Effector memory CD4-positive, alpha-beta T cell (primary cell): ENCODE data around the gene P2RX3.

Experiments used
- DNase-seq, 3 donors: peaks; one replicate each; pipeline ENCODE4 v3.0.0-alpha.2; 2020
- H3K27ac ChIP-seq: 2 replicates; pipeline ENCODE4 v1.7.0; 2013; ENCODE audit warnings: mild to moderate bottlenecking, low read length, moderate library complexity; ENCODE audit not compliant: insufficient read depth, poor library complexity, severe bottlenecking
- H3K27me3 ChIP-seq: replicated peaks from 2 replicates; pipeline ENCODE4 v1.7.0; 2013; ENCODE audit warnings: mild to moderate bottlenecking, low read length; ENCODE audit not compliant: insufficient read depth, control insufficient read depth, poor library complexity, severe bottlenecking
- H3K36me3 ChIP-seq: 2 replicates; pipeline ENCODE4 v1.7.0; 2013; ENCODE audit warnings: mild to moderate bottlenecking, low read length, moderate library complexity; ENCODE audit not compliant: control insufficient read depth, insufficient read depth
- H3K4me1 ChIP-seq: 2 replicates; pipeline ENCODE4 v1.7.0; 2013; ENCODE audit warnings: low read length, mild to moderate bottlenecking; ENCODE audit not compliant: control insufficient read depth, insufficient read depth, poor library complexity, severe bottlenecking
- H3K4me3 ChIP-seq: 2 replicates; pipeline ENCODE4 v1.7.0; 2013; ENCODE audit warnings: low read length, low read depth, mild to moderate bottlenecking; ENCODE audit not compliant: insufficient read depth, poor library complexity, severe bottlenecking
- H3K9me3 ChIP-seq: 2 replicates; pipeline ENCODE4 v1.7.0; 2013; ENCODE audit warnings: mild to moderate bottlenecking, low read length, moderate library complexity; ENCODE audit not compliant: control insufficient read depth

Gene P2RX3

DNA sequence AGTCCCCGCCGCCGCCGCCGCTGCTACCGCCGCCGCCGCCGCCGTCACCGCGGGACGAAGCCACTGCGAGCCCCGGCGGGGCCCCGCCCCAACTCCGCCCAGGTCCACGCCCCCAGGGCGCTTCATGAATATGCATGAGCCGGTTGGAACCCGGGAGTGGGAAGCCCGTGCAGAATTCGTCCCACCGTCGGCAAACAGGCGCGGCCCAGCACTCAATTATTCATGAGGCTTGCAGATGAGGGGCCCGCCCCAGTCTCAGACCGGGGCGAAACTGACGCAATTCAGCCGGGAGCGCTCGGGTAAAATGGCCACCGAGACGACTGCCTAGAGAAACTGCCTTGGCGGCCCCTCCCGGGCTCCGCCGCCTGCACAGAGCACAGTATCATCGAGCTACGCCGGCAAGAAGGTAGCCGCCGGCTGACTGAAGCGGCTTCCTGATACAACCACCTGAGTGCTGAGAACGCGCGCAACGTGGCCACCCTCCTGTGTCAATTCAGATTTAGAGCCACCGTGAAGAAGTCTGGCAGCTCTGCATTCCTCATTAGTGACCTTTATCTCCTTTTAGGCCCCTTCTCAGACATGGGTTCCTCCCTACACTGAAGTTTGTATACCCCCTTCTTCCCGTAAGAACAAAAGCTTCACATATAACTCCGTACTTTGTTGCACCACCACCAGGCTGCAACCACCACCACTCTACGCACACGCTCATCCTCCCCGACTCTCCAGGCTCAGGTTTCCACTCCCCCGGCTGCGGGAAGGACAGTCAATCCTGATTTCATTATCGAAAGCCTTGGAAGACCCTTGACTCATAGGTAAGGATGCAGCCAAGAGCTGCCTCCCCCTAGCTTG lies 13.0 kb upstream of the P2RX3 start, which contains the start of gene TNKS1BP1:
Gene TNKS1BP1 (minus strand): TSS at position 67 of the 849 bp plus-strand sequence. CDS start 3,067 bp downstream, outside the sequence.
- Histone ChIP-seq H3K4me1 (peaks cover 16% of the 10 kb centered on the region), H3K4me3 (peak within 1 kb of the TSS; percentile 71), H3K27ac (peak within 1 kb of the TSS; percentile 69), H3K9me3 (no peaks in the 10 kb centered on the region), H3K27me3 (no peaks in the 10 kb centered on the region), H3K36me3 (peaks cover 32% of the 10 kb centered on the region)
- peak; percentile 79 to 87 (median 83) for DNase-seq

DNA sequence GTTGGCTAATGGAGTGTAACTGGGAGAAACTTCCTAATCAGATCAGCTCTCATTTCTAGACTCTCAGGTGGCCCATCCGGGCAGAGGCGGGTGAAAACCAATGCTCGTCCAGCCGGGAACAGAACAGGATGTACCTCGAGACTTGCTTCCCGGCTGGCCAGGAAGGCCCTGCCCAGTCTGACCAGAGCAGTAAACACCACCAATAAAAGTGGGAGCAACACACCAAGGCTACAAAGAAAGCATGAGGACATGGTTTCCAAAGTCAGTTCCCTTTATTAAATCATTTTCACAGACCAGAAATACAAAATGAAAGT lies 12.5 kb upstream of the P2RX3 start:
- Histone ChIP-seq H3K36me3 (peaks cover 38% of the 10 kb centered on the region), H3K9me3 (no peaks in the 10 kb centered on the region), H3K4me3 (peak overlapping the region; percentile 71), H3K27ac (peak overlapping the region; percentile 69), H3K27me3 (no peaks in the 10 kb centered on the region), H3K4me1 (peaks cover 16% of the 10 kb centered on the region)
- no peak for DNase-seq

DNA sequence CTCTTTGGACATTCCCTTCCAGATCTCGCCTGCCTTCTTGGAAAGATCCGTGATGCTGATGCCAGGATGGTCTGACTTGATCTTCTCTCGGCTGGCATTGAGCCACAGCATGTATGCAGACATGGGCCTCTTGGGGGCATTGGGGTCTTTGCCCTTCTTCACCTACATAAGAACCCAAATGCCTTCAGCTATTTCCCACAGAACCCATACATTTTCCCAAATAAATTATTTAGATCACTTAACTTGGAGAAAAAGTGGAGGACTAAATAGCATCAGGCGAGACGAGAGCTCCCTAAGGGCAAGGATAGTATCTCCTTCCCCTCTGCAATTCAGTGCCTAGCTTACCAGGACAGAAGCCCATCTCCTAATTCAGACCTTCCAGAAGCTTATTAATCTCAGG lies 10.4 kb upstream of the P2RX3 start:
- Histone ChIP-seq H3K27me3 (no peaks in the 10 kb centered on the region), H3K9me3 (no peaks in the 10 kb centered on the region), H3K4me1 (peaks cover 16% of the 10 kb centered on the region), H3K36me3 (peaks cover 58% of the 10 kb centered on the region), H3K27ac (no peak overlapping the region), H3K4me3 (no peak overlapping the region)
- DNase-seq = no peak

DNA sequence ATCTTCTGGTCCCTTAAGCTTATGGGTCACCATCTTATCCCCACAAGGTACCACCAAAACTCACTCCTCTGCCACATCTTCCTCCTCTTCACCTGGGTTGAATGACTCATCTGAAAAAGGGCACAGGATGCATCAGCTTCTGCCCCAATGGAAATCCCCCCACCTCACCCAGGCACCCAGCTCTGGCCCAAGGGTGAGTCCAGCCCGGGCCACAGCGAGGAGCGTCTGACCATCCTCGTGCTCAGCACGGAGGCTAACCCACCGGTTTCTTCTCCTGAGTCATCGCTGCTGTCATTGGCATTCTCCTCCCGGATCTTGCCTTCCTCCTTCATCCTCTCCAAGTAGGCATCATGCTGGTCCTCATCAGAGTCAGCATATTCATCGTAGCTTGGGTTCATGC lies 8.1 kb upstream of the P2RX3 start:
- no peaks in the 10 kb centered on the region for H3K9me3 ChIP-seq
- peaks cover 20% of the 10 kb centered on the region for H3K4me1 ChIP-seq
- DNase-seq = no peak
- no peak overlapping the region for H3K4me3 ChIP-seq
- H3K36me3 ChIP-seq = peaks cover 69% of the 10 kb centered on the region
- H3K27ac ChIP-seq = no peak overlapping the region
- H3K27me3 ChIP-seq = no peaks in the 10 kb centered on the region

DNA sequence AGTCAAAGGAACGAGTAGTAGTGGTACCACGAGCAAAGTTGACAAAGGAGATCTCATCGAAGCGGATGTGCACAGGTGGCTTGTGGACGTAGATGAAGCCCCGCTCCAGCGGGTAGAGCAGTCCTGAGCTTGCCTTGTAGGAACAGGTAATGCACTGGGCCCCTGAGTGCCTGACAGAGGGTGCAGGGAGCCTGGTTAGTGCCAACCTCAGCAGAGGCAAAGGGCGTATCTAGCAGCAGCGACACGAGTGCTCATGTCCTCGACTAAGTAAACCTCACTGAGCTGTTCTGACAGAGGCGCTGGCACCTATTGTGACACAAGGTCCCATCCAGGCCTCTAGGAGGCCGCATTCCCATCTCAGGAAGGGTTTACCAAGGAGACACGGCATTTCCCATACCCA lies 6.4 kb upstream of the P2RX3 start:
- no peak overlapping the region for H3K4me3 ChIP-seq
- peaks cover 67% of the 10 kb centered on the region for H3K36me3 ChIP-seq

DNA sequence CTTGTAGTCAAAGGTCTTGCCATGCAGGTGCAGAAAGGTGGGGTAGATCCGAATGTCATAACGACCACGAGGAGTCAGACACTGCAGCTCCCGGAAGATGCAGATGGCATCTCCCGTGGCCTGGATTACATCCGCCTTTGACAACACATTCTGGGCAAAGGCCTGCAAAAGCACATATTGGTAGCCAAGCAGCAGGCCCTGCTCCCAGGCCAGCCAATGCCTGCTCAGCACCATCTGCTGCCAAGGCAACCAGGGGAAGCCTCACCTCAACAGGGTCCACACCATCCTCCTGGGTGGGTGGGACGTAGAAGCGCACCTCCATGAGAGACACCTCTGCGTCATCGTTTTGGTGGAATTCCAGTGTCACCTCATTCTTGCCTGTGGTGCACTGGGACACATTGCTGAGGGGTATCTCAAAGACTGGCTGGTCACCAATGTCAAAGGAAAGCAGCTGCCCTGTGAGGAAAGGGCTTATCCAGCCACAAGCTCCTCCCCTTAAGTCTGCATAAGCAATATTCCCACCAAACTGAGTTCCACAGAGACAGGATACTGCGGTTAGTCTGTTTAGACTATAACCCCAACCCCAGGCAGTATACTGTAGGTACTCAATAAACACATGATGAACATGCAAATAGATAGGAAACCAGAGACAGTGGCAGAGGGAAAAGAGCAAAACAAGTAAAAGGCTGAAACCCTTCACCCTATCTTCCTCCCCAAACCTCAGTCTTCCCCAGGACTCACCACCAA lies 5.3 kb upstream of the P2RX3 start:
- H3K36me3 ChIP-seq = peaks cover 57% of the 10 kb centered on the region
- DNase-seq = no peak
- H3K4me3 ChIP-seq = no peak overlapping the region
- H3K27me3 ChIP-seq = no peaks in the 10 kb centered on the region
- H3K27ac ChIP-seq = no peak overlapping the region
- no peaks in the 10 kb centered on the region for H3K9me3 ChIP-seq
- H3K4me1 ChIP-seq = peaks cover 17% of the 10 kb centered on the region

More for the DNA sequence above, 6.4 kb upstream of the P2RX3 start:
- no peak overlapping the region for H3K27ac ChIP-seq
- H3K9me3 ChIP-seq = no peaks in the 10 kb centered on the region
- no peaks in the 10 kb centered on the region for H3K27me3 ChIP-seq
- DNase-seq = no peak
- peaks cover 16% of the 10 kb centered on the region for H3K4me1 ChIP-seq

DNA sequence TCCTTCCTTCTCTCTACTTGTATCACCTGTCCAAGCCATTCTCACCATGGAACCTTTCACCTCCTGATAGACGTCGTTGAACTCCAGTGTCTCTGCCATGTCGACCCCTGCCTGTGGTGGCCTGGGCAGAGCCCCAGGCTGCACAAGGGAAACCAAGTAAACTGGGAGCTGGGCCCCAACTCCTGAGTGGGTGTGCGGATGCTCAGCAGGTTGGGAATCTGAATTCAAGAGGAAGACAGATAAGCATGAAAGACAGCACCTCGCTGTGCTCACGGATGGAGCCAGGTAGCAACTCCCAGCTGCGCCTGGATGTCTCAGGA lies 3.2 kb upstream of the P2RX3 start:
- no peak for DNase-seq
- H3K4me1 ChIP-seq = peaks cover 17% of the 10 kb centered on the region
- peak overlapping the region; percentile 86 for H3K27ac ChIP-seq
- H3K27me3 ChIP-seq = no peaks in the 10 kb centered on the region
- H3K9me3 ChIP-seq = no peaks in the 10 kb centered on the region
- H3K4me3 ChIP-seq = peak overlapping the region; percentile 62
- peaks cover 38% of the 10 kb centered on the region for H3K36me3 ChIP-seq

DNA sequence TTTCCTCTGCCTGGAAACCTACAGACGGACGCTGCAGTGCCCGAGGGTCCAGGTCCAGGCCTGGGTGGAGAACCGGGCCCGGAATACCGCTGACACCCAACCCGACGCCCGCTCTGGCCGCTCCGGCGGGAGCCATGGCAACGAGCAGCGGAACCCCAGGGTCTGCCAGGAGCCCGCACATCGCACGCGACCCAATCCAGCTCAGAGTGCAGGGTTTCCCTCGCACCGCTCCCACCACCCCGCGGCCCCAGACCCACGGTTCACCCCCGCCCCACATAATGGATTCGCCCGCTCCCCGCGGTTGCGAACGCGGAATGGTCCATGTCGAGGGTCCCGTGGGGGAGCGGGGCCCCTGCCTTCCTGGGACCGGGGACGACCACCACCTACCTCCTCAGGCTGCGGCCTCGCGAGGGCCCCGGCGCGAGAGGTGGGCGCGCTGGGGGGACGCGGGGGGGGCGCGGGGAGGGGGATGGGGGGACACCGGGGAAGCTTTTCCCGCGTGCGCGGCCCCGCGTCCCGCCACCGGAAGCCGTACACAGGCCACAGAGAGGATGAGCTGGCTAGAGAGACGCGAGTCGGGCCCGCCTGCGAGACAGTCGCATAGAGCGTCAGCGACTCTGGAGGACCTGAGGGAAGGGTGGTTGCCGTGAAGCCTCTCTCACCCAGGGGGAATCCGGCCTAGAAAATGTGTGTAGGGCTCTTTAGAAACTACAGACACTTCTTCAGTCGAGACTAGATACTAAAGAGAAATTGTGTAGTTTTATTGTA lies 2.6 kb upstream of the P2RX3 start, which contains the start of gene SSRP1:
Gene SSRP1 (minus strand): TSS at position 550 of the 768 bp plus-strand sequence. CDS start 771 bp downstream, outside the sequence.
- Histone ChIP-seq H3K27ac (peak within 1 kb of the TSS; percentile 86), H3K4me1 (peaks cover 17% of the 10 kb centered on the region), H3K4me3 (peak within 1 kb of the TSS; percentile 62), H3K27me3 (no peaks in the 10 kb centered on the region), H3K36me3 (peaks cover 33% of the 10 kb centered on the region), H3K9me3 (no peaks in the 10 kb centered on the region)
- peak; percentile 73 to 78 (median 77) for DNase-seq

DNA sequence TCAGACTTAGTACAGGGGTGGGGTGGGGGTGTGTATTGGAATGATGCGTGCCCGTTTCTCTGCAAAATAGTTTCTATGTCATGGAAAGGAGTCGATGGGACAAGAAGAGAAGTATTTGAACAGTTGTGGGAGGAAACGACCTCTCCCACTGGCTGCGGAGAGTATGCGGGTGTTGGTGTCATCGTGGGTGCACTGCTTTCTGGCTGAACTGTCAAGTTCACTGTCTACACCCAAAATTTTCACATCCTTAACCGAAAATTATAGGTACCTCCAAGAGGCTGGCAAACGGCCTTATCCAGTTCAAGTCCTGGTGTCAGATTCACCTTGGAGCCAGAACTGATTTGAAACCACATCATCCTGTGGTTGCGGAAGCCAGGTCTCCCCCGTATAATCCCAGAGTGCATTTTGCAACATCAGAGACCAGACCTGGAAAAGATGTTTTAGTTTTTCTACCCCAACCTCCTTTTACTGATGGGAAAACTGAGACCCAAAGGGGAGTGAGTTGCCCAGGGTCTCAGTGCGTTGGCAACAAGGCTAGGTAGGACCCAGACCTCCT lies 2.0 kb upstream of the P2RX3 start:
- Histone ChIP-seq H3K36me3 (peaks cover 26% of the 10 kb centered on the region), H3K4me3 (peak overlapping the region; percentile 62), H3K4me1 (peaks cover 17% of the 10 kb centered on the region), H3K9me3 (no peaks in the 10 kb centered on the region), H3K27ac (peak overlapping the region; percentile 86), H3K27me3 (no peaks in the 10 kb centered on the region)
- no peak for DNase-seq
